GM12891 (cell line): Measurements from ENCODE around the gene BRD3OS.

ENCODE experiments used
- POLR2A ChIP-seq: IDR thresholded peaks from 2 replicates; pipeline ENCODE4 v1.6.1; 2011; ENCODE audit warnings: low read depth, low read length, control low read depth
- POLR2AphosphoS5 ChIP-seq: IDR thresholded peaks from 2 replicates; pipeline ENCODE4 v1.6.1; 2011; ENCODE audit warnings: low read depth, low read length, control low read depth
- POU2F2 ChIP-seq: IDR thresholded peaks from 2 replicates; pipeline ENCODE4 v1.6.1; 2011; ENCODE audit warnings: low read depth, mild to moderate bottlenecking, control low read depth, low read length, moderate library complexity

- TF ChIP-seq POLR2A (no peak), POLR2AphosphoS5 (no peak), POU2F2 (no peak)
Measured at GRCh38 chr9:134040781-134041648, 15.7 kb downstream of the BRD3OS start.
